ENCODE measurements around the gene ZNF397. TPM values are rescaled to one million over a fixed set of nuclear protein-coding genes. Genes with fewer than 3 reads are reported as not detected.
"Not testable (repeated sequence)": the region's sequence is repeated elsewhere in the genome, so short reads cannot be mapped to it uniquely, and the experiment has no call there.

Gene ZNF397
- total RNA-seq, 6 experiments from 2014 or later, result 9.1 to 13.1 (median 10.9) TPM

GRCh38 chr18:35197296-35197695 is 43.5 kb upstream of the ZNF397 start:
- no peaks in the 10 kb centered on the region for H3K9me3 ChIP-seq
- WGBS (ENCODE audit: insufficient coverage, low coverage, low lambda C conversion rate, missing lambda C conversion rate), result 35% methylated on average over 2 of the region's 2 CpGs
- intact Hi-C loops (cut with DNase I), result no loop called here

GRCh38 chr18:35201256-35201931 is 39.4 kb upstream of the ZNF397 start:
- no peak for ATAC-seq

More at GRCh38 chr18:35197296-35197695, 43.5 kb upstream of the ZNF397 start:
- H3K27me3 ChIP-seq, result no peaks in the 10 kb centered on the region
- no peak for DNase-seq
- no peak for ATAC-seq
- no peak overlapping the region for H3K27ac ChIP-seq
- no peak overlapping the region for H3K4me3 ChIP-seq
- no peaks in the 10 kb centered on the region for H3K36me3 ChIP-seq
- H3K4me1 ChIP-seq, result no peaks in the 10 kb centered on the region
- TF ChIP-seq POLR2A (IDR thresholded peaks at IDR 0.05), result no peak
- TF ChIP-seq, protein P1, sequence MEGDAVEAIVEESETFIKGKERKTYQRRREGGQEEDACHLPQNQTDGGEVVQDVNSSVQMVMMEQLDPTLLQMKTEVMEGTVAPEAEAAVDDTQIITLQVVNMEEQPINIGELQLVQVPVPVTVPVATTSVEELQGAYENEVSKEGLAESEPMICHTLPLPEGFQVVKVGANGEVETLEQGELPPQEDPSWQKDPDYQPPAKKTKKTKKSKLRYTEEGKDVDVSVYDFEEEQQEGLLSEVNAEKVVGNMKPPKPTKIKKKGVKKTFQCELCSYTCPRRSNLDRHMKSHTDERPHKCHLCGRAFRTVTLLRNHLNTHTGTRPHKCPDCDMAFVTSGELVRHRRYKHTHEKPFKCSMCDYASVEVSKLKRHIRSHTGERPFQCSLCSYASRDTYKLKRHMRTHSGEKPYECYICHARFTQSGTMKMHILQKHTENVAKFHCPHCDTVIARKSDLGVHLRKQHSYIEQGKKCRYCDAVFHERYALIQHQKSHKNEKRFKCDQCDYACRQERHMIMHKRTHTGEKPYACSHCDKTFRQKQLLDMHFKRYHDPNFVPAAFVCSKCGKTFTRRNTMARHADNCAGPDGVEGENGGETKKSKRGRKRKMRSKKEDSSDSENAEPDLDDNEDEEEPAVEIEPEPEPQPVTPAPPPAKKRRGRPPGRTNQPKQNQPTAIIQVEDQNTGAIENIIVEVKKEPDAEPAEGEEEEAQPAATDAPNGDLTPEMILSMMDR (IDR thresholded peaks at IDR 0.05), result no peak

GRCh38 chr18:35203067-35203466 is 37.8 kb upstream of the ZNF397 start:
- no peak overlapping the region for H3K27ac ChIP-seq
- WGBS (ENCODE audit: insufficient coverage, low coverage, low lambda C conversion rate, missing lambda C conversion rate), result 64% methylated on average over 3 of the region's 3 CpGs
- no peaks in the 10 kb centered on the region for H3K4me1 ChIP-seq
- no peak for TF ChIP-seq POLR2A (IDR thresholded peaks at IDR 0.05)
- TF ChIP-seq, protein P1 (IDR thresholded peaks at IDR 0.05), result no peak
- no peak for DNase-seq
- H3K4me3 ChIP-seq, result no peak overlapping the region
- H3K27me3 ChIP-seq, result no peaks in the 10 kb centered on the region
- no peaks in the 10 kb centered on the region for H3K36me3 ChIP-seq
- intact Hi-C loops (cut with DNase I), result no loop called here
- H3K9me3 ChIP-seq, result no peaks in the 10 kb centered on the region
- ATAC-seq, result no peak

More at GRCh38 chr18:35201256-35201931, 39.4 kb upstream of the ZNF397 start:
- H3K9me3 ChIP-seq, result no peaks in the 10 kb centered on the region
- no peak overlapping the region for H3K27ac ChIP-seq
- DNase-seq, result no peak
- H3K27me3 ChIP-seq, result no peaks in the 10 kb centered on the region
- no peaks in the 10 kb centered on the region for H3K4me1 ChIP-seq
- no peak overlapping the region for H3K4me3 ChIP-seq
- TF ChIP-seq POLR2A (IDR thresholded peaks at IDR 0.05), result no peak
- TF ChIP-seq, protein P1 (IDR thresholded peaks at IDR 0.05), result no peak
- no peaks in the 10 kb centered on the region for H3K36me3 ChIP-seq
- whole genome bisulfite sequencing (ENCODE audit: insufficient coverage, low coverage, low lambda C conversion rate, missing lambda C conversion rate), result 77% methylated on average over 5 of the region's 5 CpGs
- intact Hi-C loops (cut with DNase I), result no loop called here

GRCh38 chr18:35205199-35205712 is 35.6 kb upstream of the ZNF397 start:
- TF ChIP-seq POLR2A (IDR thresholded peaks at IDR 0.05), result no peak
- TF ChIP-seq, protein P1 (IDR thresholded peaks at IDR 0.05), result no peak
- H3K9me3 ChIP-seq, result no peaks in the 10 kb centered on the region
- WGBS (ENCODE audit: insufficient coverage, low coverage, low lambda C conversion rate, missing lambda C conversion rate), result 46% methylated on average over 2 of the region's 2 CpGs
- H3K4me3 ChIP-seq, result no peak overlapping the region
- no peak overlapping the region for H3K27ac ChIP-seq
- intact Hi-C loops (cut with DNase I), result no loop called here
- H3K27me3 ChIP-seq, result no peaks in the 10 kb centered on the region
- no peak for DNase-seq
- no peak for ATAC-seq
- H3K36me3 ChIP-seq, result no peaks in the 10 kb centered on the region
- no peaks in the 10 kb centered on the region for H3K4me1 ChIP-seq

- H3K4me1 ChIP-seq; DNase-seq; H3K27ac ChIP-seq; ATAC-seq; intact Hi-C loops (cut with DNase I); H3K36me3 ChIP-seq; H3K4me3 ChIP-seq; H3K9me3 ChIP-seq; H3K27me3 ChIP-seq: not testable (repeated sequence)
- WGBS (ENCODE audit: insufficient coverage, low coverage, low lambda C conversion rate, missing lambda C conversion rate), result 100% methylated on average over 5 of the region's 30 CpGs
Observed at GRCh38 chr18:35205746-35206458, 34.9 kb upstream of the ZNF397 start.
